GM19023 (cell line): ENCODE results near the gene PCGF5.
"Not testable (repeated sequence)": the region's sequence is repeated elsewhere in the genome, so short reads cannot be mapped to it uniquely, and the experiment has no call there.

Source experiments
- ATAC-seq: cut with Tn5 transposase; IDR thresholded peaks from one replicate; pipeline ENCODE4 v1.9.1; 2021; ENCODE audit warnings: mild to moderate bottlenecking, moderate library complexity; ENCODE audit not compliant: unreplicated experiment

Gene PCGF5

GRCh38 chr10:91208642-91209041 is 11.8 kb upstream of the PCGF5 start:
- ATAC-seq: no peak

GRCh38 chr10:91210014-91210413 is 10.4 kb upstream of the PCGF5 start:
- ATAC-seq: no peak

DNA sequence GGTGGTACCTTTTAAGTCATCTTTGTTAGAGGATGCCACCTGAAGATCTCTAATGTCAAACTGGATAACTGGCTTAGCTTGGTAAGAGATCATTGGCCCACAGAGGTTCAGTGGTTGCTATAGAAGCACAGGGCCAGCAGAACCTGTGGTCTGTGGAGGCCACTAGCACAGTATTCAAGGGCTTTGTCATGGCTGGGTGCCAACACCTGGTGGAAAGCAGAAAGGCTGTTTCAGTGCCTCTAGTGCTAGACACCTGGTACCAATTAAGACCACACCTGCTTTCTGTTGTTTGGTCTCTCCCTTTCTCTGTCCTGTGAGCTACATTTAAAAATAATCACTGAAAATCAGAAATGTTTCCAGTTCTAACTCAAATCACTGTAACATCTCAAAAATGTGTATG is 10.0 kb upstream of the PCGF5 start:
- peak; percentile 93 for ATAC-seq

DNA sequence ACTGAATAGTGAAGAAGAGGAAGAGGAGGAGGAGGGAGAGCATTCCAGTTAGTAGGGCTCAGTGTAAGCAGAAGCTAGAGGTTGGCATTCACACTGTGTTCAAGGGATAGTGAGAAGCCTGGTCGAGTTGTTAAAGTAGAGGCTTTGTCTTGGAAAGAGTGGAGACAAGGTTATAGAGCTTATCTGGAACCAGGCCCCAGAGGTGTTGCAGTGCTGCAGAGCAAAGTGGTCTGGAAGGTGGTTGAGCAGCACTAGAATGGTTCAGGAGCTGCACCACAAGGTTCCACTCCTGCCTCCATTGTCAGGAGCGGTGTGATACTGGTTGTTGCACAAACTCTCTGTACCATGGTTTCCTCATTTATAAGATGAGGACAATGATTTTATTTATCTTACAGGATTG is 8.8 kb upstream of the PCGF5 start:
- ATAC-seq: no peak

- ATAC-seq: no peak
These were observed 5.6 kb upstream of the PCGF5 start for GRCh38 chr10:91214911-91215310.

DNA sequence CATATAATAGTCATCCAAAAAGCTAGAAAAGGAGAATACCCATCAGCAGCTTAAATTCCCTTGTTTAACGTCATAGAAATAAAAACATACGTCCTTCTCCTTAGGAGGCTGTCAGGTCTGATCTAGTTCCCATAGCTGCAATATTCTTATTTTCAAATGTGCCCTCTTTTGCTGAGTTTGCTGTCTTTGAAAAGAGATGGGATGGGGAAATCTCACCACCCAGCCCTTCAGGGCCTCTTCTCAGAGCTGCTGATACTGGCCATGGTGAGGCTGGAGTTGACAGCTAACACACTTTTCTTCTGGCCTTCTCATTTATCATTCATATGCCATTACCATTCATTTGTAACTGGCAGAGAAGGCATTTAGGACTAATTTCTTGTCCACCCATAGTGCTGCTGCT is 5.1 kb upstream of the PCGF5 start:
- no peak for ATAC-seq

DNA sequence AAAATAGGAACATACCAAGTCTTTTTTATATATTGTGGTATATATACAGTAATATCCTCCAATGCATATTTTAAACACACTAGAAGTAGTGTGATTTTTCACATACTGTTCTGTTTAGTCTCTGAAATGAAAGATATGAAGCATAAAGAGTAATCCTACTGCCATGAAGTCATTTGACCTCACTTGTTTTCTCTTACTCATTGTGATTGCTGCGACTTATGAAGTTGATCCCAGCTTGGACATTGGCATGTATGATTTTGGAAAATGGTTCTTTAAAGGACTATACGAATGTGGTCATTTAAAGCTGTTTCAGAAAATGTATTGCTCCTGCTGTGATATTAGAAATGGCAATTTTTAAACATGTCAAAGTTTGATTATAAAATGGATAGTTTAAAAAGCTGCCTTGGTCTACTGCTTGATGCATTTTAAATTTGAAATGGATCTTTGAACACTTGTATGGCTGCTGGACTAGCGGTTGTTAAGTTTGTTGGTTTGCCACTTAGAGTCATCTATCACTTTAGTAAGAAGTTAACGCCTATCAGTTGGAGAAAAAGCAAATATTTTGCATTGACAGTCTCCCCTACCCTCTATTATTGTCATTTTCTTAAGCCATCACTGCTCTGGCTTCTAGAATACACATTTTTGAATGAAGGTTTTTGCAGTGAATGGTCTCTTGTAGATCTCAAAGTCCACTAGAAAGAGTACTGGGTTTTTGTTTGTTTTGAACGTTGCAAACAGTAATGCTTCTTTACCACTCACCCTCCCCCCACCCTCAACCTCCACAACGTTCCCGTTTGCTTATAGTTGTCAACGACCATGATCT is 881 bp upstream of the PCGF5 start:
- ATAC-seq: no peak

GRCh38 chr10:91220954-91221675 is 652 bp downstream of the PCGF5 start:
- peak; percentile 39 for ATAC-seq

DNA sequence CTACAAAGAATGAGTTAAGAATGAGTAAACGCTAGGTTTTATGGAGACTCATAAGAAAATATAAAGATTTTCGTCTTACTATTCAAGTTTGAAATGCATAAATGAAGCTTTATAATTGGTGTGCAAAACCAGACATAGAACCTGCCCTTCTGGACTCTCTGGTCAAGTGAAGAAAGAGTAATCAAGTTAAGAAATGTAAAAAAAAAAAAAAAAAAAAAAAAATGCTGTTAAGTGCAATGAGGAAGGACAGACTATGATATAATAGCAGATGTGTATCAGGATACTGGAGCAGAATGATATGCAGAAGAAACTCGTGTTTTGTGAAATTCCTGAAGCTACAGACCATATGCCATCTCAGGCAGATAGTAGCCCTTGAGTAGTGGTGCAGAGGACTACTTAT is 5.6 kb downstream of the PCGF5 start:
- no peak for ATAC-seq

GRCh38 chr10:91227576-91227975 is 7.1 kb downstream of the PCGF5 start:
- no peak for ATAC-seq

DNA sequence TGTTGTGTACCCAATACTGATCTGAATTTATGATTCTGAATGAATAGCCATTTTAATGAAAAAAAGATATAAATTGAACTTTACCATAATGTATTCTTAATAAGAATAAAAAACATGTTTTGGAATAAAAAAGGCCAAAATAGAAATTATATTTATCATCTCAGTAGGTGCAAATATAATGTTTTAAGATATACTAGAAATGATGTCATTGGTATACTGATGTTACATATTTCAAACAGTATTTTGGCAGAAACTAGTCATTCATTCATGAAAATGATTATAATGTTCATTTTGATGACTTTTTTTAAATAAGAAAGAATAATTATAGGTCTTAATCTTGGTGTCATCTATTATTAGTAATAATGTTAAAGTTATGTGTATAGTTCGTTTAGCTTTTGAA is 9.2 kb downstream of the PCGF5 start:
- no peak for ATAC-seq

DNA sequence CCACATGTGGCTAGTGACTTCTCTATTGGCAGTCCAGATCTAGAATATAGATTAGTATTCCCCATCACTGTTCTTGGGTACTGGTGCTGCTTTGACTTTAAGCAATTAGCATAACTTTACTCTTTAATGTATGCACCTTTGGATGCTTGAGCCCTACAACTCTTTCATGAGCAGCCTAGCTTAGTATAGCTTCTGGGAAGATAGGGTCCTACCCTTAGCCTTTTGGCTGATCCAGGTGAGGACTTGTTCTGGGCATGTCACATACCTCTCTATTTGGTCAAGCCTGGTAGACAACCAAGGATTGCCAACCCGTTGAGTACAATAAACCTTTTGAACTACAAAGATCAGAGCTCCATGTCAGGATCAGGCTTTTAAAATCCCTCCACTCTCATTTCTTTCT is 17.7 kb downstream of the PCGF5 start:
- ATAC-seq: no peak

DNA sequence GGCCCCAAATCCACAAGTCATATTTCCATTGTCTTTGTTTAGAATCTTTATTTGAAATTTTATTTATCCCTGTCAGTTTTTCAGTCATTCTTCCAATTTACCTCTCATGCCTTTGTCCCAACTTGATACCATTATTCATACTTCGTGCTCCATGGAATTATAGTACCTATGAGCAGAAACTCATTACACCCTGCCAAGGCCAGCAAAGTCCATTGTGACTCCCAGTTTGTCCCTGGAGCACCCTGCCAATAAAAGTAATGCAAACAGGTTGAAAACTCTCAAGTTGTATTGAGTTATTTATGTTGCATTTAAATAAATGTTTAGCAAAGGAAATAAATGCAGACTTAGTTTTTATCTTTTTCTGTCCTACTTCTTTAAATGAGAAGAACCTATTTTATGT is 19.3 kb downstream of the PCGF5 start:
- no peak for ATAC-seq

DNA sequence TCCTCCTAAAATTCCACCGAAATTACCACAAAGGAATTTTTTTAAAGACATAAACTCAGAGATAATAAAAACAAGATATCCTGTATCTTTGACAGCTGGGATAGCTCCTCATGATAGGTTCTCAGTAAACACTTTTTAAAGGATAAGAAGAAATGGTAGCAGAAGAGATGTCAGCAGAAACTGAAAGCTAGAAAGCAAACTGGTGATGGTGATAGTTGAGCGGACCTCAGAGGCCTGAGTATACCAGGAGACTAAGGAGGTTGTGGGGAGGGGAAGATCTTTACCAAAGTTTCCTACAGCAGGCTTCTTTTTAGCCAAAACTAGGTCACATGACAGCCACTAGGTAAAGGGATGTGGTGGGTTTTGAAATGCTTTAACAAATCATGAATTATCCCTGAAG is 22.5 kb downstream of the PCGF5 start:
- ATAC-seq: no peak

DNA sequence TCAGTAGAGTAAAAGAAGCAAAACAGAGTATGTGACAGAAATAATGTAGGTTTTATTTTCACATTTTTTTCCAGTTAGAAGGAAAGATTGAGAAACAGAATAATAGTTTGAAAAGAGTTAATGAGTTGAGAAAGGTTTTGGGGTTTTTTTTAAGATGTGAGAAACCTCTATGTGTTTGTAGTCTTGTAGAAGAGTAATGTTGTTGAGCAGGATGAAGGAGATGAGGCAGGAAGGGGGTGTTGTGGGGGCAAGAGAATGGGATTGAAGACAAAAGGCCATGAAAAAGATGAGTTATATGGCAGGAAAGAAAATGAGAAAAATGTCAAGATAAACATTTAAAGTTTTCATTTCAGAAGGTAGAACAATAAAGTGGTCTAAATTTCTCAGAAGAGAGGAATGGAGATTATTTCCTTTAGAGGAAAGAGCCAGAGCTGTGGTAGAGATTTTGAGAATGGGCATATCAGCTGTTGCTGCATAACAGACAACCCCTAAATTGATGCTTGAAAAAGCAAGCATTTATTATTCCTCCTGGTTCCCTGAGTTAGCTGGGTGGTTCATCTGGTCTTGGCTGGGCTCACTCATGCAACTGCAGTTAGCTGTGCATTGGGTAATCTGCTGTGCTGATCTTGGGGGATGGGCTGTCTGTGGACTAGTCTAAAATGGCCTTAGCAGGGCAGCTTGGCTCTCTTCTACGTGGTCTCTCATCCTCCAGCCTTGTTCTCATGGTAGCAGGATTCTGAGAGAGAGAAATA is 27.1 kb downstream of the PCGF5 start:
- ATAC-seq: no peak

DNA sequence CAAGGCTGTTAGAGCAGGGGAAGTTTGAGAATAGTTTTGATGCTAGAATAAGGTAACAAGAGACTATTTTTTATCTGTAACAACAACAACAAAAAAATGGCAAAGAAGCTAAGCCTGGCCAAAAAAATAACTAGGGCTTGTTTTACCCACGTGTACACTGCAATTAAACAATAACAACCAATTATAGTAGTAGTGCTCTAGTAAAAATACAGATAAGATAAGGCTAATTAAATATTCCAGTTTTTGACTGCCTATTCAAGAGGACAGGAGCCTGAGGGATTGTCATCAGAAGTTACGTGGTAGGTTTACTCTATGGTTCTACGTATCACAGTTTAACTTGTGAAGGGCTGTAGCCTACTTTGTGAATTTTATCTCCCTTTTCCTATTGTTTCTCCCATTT is 29.2 kb downstream of the PCGF5 start:
- ATAC-seq: no peak

GRCh38 chr10:91250341-91250740 is 29.9 kb downstream of the PCGF5 start:
- no peak for ATAC-seq

DNA sequence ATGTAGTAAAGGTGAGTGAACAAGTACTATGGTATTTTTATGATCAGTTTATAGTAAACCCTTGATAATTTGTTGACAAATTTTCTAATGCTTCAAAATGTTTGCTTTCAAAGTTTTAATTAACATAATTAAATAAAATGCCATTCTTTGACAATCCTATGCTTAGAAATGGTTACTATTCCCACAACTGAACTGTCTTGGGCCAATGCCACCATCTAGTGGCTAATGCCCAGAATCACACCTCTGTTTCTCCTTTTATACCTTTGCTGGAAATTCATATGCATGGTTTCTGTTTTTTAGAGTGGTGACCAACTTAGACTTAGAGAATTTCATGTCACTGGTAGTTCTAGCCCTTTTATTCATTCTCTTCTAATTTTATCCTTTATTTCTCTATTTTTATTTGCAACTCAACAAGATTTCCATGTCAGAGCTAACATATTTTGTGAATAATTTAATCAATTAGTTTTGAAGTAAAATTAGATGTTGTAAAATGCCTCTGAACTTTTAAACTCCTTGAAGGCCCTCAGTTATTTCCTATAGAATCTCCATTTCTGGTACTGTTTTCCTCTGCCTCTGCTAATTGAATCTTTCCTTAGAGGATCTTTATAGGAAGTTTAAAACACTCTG is 31.1 kb downstream of the PCGF5 start:
- ATAC-seq: no peak

- no peak for ATAC-seq
These were observed 32.8 kb downstream of the PCGF5 start for GRCh38 chr10:91253300-91253699.

DNA sequence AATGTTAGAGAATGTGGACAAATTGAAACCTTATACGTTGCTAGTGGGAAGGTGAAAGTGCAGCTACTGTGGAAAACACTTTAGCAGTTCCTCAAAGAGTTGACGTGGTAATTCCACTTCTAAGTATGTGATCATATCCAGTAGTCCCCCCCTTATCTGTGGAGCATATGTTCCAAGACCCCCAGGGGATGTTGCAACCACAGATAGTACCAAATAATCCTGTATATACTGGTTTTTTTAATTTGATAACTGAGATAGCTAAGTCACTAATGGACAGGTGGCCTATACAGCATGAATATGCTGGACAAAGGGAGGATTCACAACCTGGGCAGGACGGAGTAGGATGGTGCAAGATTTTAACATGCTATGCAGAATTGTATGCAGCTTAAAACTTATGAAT is 36.8 kb downstream of the PCGF5 start:
- ATAC-seq: no peak

DNA sequence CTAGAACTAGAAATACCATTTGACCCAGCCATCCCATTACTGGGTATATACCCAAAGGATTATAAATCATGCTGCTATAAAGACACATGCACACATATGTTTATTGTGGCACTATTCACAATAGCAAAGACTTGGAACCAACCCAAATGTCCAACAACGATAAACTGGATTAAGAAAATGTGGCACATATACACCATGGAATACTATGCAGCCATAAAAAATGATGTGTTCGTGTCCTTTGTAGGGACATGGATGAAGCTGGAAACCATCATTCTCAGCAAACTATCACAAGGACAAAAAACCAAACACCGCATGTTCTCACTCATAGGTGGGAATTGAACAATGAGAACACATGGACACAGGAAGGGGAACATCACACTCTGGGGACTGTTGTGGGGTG is 40.0 kb downstream of the PCGF5 start:
- not testable (repeated sequence) for ATAC-seq
